Measurements from ENCODE around the gene TMEM150A. TPM values are rescaled to one million over a fixed set of nuclear protein-coding genes. Genes with fewer than 3 reads are reported as not detected.
A peak's percentile ranks its signal among the peaks of the same experiment; 100 is the strongest.
"Not testable (repeated sequence)": the region's sequence is repeated elsewhere in the genome, so short reads cannot be mapped to it uniquely, and the experiment has no call there.

Gene TMEM150A
- total RNA-seq, 4 donors from 2014 or later, result 5.8 to 13.7 (median 9.5) TPM

DNA sequence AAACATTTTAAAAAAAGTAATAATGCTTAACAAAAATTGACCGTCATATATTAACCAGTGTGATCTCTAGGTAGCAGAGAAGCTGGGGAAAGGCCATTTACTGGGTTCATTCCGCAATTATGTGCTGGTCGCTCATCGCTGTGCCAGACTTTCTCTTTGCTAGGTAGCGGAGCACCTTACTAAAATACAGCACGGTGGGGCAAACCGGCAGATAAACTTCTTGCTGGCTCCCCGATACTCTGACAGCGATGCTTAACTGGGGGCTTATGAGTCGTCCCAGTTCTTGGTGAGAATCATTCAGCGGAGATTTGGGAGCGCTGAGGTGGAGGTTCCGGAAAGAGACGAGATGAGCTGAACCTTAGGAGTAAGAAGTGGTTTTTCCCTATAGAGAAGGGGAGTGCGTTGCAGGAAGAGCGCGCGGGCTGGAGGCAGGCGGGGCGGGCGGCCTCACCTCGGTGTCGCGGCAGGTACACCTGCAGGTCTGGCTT lies 8.8 kb upstream of the TMEM150A start:
- TF ChIP-seq POLR2A (IDR thresholded peaks at IDR 0.05), result no peak
- TF ChIP-seq, protein P1, sequence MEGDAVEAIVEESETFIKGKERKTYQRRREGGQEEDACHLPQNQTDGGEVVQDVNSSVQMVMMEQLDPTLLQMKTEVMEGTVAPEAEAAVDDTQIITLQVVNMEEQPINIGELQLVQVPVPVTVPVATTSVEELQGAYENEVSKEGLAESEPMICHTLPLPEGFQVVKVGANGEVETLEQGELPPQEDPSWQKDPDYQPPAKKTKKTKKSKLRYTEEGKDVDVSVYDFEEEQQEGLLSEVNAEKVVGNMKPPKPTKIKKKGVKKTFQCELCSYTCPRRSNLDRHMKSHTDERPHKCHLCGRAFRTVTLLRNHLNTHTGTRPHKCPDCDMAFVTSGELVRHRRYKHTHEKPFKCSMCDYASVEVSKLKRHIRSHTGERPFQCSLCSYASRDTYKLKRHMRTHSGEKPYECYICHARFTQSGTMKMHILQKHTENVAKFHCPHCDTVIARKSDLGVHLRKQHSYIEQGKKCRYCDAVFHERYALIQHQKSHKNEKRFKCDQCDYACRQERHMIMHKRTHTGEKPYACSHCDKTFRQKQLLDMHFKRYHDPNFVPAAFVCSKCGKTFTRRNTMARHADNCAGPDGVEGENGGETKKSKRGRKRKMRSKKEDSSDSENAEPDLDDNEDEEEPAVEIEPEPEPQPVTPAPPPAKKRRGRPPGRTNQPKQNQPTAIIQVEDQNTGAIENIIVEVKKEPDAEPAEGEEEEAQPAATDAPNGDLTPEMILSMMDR (IDR thresholded peaks at IDR 0.05), result no peak
- intact Hi-C loops (cut with DNase I; ENCODE audit: low total_unique reads), result no loop called here
- no peak for DNase-seq (ENCODE audit: low spot score in 2 of 2)
- H3K4me3 ChIP-seq (ENCODE audit: low read depth, poor library complexity, severe bottlenecking), result peak overlapping the region; percentile 84
- 5 to 9% methylated on average over 22 to 24 of the region's 24 CpGs for WGBS, 2 donors

DNA sequence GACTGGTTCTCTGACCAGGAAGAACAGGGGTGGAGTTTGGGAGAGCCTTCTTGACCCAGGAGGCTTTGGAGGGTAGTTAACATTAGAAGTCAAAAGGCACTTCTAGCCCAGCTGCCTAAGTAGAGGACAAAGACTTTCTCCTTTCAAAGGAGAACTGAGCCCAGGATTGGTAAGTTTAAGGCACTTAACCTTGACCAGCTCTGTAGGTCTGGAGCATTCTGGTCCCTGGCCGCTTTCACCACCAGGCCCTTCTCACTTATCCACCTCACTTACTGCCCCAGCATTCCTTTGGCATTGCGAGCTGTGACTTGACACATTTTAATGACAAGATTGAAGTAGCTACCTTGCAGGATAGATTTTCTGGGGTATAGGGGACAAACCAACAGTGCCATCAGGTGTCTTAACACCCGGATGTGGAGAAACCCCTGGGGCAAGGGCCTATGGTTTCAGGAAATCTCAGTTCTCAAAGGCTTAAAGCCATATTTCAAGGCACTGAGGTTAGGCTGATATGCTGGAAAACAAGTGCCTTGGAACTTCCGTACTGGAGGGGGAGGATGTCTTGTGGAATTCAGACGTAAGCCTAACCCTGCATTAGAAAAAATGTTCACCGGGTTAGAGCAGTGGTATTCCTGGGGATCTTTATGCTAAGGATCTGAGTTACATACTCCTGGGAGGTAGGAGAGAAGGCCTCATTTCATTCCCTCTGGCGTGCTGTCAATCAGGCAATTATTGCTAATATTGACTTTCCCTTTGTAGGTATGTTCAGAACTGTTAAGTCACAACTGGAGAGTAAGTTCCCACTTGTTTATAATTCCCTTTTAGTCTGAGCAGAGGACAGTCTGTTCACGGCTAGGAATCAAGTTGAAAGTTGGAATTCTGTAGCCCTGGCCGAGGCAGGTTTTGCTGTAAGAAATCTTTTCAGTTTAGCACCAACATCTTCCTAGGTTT lies 5.0 kb upstream of the TMEM150A start:
- no peak for TF ChIP-seq POLR2A (IDR thresholded peaks at IDR 0.05)
- TF ChIP-seq, protein P1 (IDR thresholded peaks at IDR 0.05), result no peak
- intact Hi-C loops (cut with DNase I; ENCODE audit: low total_unique reads), result no loop called here

DNA sequence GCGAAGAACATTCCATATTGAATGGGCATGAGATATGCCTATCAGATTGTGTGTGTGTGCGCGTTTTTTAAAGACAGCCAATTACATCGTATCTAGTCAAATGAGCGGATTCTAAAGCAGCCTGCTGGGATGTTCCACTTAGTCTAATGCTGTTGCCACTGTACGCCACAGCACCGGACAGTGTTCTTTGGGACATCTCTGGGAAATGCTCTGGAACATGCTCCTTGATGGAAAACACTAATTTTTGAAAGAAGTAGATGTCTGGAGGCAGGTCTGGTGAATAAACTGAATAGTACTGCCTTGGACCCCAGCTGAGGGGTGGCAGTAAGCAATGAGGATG lies 3.6 kb upstream of the TMEM150A start:
- no peak overlapping the region for H3K4me3 ChIP-seq (ENCODE audit: low read depth, poor library complexity, severe bottlenecking)
- DNase-seq (ENCODE audit: low spot score in 2 of 2), result no peak
- TF ChIP-seq, protein P1 (IDR thresholded peaks at IDR 0.05), result no peak
- no peak for TF ChIP-seq POLR2A (IDR thresholded peaks at IDR 0.05)
- 71 to 78% methylated on average over 7 of the region's 7 CpGs for WGBS, 2 donors
- intact Hi-C loops (cut with DNase I; ENCODE audit: low total_unique reads), result no loop called here

More for the DNA sequence above, 5.0 kb upstream of the TMEM150A start:
- no peak overlapping the region for H3K4me3 ChIP-seq (ENCODE audit: low read depth, poor library complexity, severe bottlenecking)
- WGBS, 2 donors, result 76 to 78% methylated on average over 9 of the region's 9 CpGs
- DNase-seq (ENCODE audit: low spot score in 2 of 2), result no peak

DNA sequence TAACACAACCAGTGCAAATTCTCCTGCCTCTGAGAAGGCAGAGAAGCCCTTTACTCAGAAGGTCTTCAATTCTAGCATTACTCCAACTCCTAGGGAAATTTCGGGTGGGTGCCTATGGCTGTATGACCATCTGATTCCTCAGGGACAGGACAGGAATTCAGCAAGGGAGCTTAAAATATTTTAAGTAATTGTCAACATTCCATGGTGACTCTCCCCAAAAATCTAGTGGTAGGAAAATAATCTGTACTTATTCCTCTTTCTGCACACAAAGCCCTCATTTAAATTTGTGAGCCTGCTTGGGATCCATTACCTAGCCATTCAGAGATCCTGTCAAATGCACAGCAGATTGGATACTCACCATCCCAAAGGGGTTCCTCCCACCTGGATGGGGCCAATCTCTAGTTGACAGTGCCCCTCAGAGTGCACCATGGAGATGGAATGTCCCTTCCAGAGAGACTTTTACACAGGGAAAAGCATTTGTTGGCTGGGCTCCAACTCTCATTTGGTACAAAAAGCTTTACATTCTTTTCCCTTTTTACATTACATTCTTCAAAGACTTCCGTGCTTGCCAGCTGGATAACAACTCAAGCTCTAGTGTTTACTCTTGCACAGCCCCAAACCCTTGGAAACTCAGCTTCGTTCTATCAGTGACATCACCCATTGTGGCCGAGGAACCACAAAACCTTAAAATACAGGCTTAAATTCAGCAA lies 3.1 kb upstream of the TMEM150A start:
- intact Hi-C loops (cut with DNase I; ENCODE audit: low total_unique reads), result no loop called here
- 46 to 49% methylated on average over 4 of the region's 4 CpGs for WGBS, 2 donors
- TF ChIP-seq, protein P1 (IDR thresholded peaks at IDR 0.05), result no peak
- TF ChIP-seq POLR2A (IDR thresholded peaks at IDR 0.05), result no peak
- H3K4me3 ChIP-seq (ENCODE audit: low read depth, poor library complexity, severe bottlenecking), result no peak overlapping the region
- DNase-seq (ENCODE audit: low spot score in 2 of 2), result no peak

DNA sequence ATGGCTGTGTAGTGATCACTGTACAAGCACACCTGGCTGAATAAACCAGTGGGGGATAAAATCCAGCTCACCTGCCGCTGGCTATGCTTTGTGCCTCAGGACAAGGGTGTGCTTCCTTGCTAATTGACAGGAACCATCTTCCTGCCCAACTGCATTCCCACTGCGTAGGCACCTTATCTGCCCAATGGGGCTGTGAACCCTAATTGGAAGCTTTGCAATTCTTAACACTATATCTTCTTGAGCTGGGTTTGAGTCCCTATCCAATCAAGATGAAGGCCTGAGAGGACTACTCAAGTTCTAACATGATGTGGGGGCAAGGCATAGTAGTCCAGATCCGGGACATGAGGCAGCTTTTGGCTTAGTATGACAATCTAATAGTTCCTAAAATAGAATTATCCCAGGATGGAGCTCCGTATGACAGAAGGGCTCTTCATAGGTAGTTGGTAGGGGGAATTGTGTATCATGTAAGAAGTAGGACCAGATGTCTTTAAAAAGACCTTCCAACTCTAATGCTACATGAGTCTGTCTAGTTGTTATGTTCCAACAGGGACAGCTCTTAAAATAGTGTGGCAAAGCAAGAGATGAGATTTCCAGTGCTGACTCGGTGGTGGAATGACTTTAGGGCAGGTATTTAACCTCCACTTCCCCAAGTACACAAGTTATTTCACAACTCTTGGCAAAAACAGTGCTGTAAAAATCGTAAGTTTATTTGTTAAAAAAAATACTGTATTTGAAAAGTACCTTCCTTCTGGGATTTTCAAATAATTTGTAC lies 2.3 kb upstream of the TMEM150A start:
- H3K4me3 ChIP-seq (ENCODE audit: low read depth, poor library complexity, severe bottlenecking), result no peak overlapping the region
- WGBS, 2 donors, result 33 to 35% methylated on average over 6 of the region's 6 CpGs
- DNase-seq (ENCODE audit: low spot score in 2 of 2), result no peak
- TF ChIP-seq, protein P1 (IDR thresholded peaks at IDR 0.05), result no peak
- TF ChIP-seq POLR2A (IDR thresholded peaks at IDR 0.05), result no peak
- intact Hi-C loops (cut with DNase I; ENCODE audit: low total_unique reads), result no loop called here

DNA sequence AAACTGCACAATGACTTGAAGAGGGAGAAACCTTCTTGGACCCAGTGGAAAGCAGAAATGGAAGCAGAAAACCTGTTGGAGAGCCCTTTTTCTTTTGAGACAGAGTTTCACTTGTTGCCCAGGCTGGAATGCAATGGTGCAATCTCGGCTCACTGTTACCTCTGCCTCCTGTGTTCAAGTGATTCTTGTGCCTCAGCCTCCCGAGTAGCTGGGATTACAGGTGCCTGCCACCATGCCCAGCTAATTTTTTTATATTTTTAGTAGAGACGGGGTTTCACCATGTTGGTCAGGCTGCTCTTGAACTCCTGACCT lies 1.6 kb upstream of the TMEM150A start:
- H3K4me3 ChIP-seq (ENCODE audit: low read depth, poor library complexity, severe bottlenecking); intact Hi-C loops (cut with DNase I; ENCODE audit: low total_unique reads); DNase-seq (ENCODE audit: low spot score in 2 of 2): not testable (repeated sequence)
- 49 to 62% methylated on average over 3 of the region's 3 CpGs for WGBS, 2 donors
